ENCODE measurements around the gene CXXC5. TPM values are rescaled to one million over a fixed set of nuclear protein-coding genes. Genes with fewer than 3 reads are reported as not detected.

Gene CXXC5
- total RNA-seq, 1 donor from 2014 or later = 37.3 TPM

DNA sequence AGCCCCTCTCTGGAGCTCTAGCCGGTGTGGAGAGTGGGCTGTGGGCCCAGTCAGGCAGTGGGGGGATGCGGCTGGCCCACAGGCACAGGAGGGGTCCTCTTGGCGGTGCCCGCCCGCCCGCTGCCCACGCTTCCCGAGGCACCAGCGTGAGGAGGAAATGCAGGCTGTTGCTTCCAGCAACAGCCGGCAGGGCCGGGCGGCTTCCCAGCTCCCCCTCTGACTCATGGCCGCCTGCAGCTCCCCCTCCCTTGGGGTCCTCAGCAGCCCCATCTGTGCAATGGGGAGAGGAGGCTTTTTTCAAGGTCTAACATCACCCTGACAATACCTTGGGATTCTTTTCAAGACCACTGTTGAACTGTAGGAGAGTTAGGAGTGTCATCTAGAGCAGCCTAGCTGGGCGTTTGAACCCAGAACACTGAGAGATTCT, 10.4 kb downstream of the CXXC5 start:
- no peak for TF ChIP-seq CTCF (IDR thresholded peaks at IDR 0.05; ENCODE audit: unreplicated experiment)
- Mint-ChIP-seq H3K9me3 (ENCODE audit: unreplicated experiment) (no peaks in the 10 kb centered on the region), H3K4me3 (ENCODE audit: unreplicated experiment) (no peak overlapping the region), H3K27me3 (ENCODE audit: unreplicated experiment) (peaks cover 8% of the 10 kb centered on the region), H3K4me1 (ENCODE audit: unreplicated experiment) (peaks cover 64% of the 10 kb centered on the region), H3K27ac (ENCODE audit: unreplicated experiment) (peak overlapping the region; percentile 84), H3K36me3 (ENCODE audit: low read depth, unreplicated experiment) (no peaks in the 10 kb centered on the region)
- no peak for DNase-seq (ENCODE audit: low spot score)

DNA sequence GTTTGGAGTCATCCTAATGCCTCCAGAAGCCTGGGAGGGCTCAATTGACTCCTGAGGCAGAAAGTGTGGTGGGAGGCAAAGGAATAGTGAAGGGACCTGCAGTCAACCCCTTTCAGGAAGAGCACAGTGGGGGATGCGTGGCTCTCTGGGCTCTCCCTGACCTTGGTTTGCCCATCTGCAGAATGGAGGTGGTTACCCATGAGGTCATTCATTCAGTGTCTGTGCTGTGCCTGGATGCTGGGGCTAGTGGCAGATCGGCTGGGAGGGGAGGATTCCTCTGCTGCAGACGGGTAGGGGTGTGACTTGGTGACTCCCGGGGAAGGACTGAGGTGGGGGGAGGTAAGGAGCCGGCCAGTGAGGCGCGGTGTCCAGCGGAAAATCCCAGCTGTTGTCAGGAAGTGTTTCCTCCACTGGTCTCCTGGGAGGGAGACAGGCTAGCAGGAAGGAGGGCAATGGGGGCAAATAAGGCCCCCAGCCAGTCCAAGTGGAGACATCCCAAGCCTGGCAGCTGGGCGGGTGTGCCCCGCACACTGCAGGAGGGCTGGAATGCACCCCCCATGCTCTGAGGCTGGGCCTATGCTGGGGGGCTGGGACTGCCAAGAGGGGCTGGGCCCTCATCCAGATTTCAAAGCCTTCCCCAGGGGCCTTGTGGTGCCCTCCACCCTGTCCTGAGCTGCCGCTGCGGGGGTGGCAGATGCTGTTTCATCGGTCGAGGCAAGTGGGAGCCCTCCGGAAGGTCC, 10.9 kb downstream of the CXXC5 start:
- Mint-ChIP-seq H3K27me3 (ENCODE audit: unreplicated experiment) (peaks cover 8% of the 10 kb centered on the region), H3K27ac (ENCODE audit: unreplicated experiment) (peak overlapping the region; percentile 84), H3K9me3 (ENCODE audit: unreplicated experiment) (no peaks in the 10 kb centered on the region), H3K4me3 (ENCODE audit: unreplicated experiment) (peak overlapping the region; percentile 77), H3K4me1 (ENCODE audit: unreplicated experiment) (peaks cover 59% of the 10 kb centered on the region), H3K36me3 (ENCODE audit: low read depth, unreplicated experiment) (no peaks in the 10 kb centered on the region)
- TF ChIP-seq CTCF (IDR thresholded peaks at IDR 0.05; ENCODE audit: unreplicated experiment) = no peak
- peak; percentile 34 for DNase-seq (ENCODE audit: low spot score)

GRCh38 chr5:139659695-139660101, 11.5 kb downstream of the CXXC5 start:
- no peaks in the 10 kb centered on the region for H3K9me3 Mint-ChIP-seq (ENCODE audit: unreplicated experiment)
- H3K27me3 Mint-ChIP-seq (ENCODE audit: unreplicated experiment) = peaks cover 8% of the 10 kb centered on the region
- no peak for TF ChIP-seq CTCF (IDR thresholded peaks at IDR 0.05; ENCODE audit: unreplicated experiment)
- H3K4me1 Mint-ChIP-seq (ENCODE audit: unreplicated experiment) = peaks cover 53% of the 10 kb centered on the region
- no peaks in the 10 kb centered on the region for H3K36me3 Mint-ChIP-seq (ENCODE audit: low read depth, unreplicated experiment)
- peak; percentile 31 for DNase-seq (ENCODE audit: low spot score)
- no peak overlapping the region for H3K4me3 Mint-ChIP-seq (ENCODE audit: unreplicated experiment)
- peak overlapping the region; percentile 78 for H3K27ac Mint-ChIP-seq (ENCODE audit: unreplicated experiment)

- no peak for DNase-seq (ENCODE audit: low spot score)
- Mint-ChIP-seq H3K27me3 (ENCODE audit: unreplicated experiment) (peaks cover 8% of the 10 kb centered on the region), H3K27ac (ENCODE audit: unreplicated experiment) (peak overlapping the region; percentile 78), H3K36me3 (ENCODE audit: low read depth, unreplicated experiment) (no peaks in the 10 kb centered on the region), H3K4me1 (ENCODE audit: unreplicated experiment) (peaks cover 48% of the 10 kb centered on the region), H3K9me3 (ENCODE audit: unreplicated experiment) (no peaks in the 10 kb centered on the region), H3K4me3 (ENCODE audit: unreplicated experiment) (no peak overlapping the region)
- no peak for TF ChIP-seq CTCF (IDR thresholded peaks at IDR 0.05; ENCODE audit: unreplicated experiment)
These were observed 12.2 kb downstream of the CXXC5 start for GRCh38 chr5:139660105-139660922.

Measured in endothelial cell (in vitro differentiated cells).